ENCODE measurements around the gene POLR3C. TPM values are rescaled to one million over a fixed set of nuclear protein-coding genes. Genes with fewer than 3 reads are reported as not detected.

Gene POLR3C
- polyA plus RNA-seq, 4 donors, result 29.5 to 36.7 (median 35.1) TPM

DNA sequence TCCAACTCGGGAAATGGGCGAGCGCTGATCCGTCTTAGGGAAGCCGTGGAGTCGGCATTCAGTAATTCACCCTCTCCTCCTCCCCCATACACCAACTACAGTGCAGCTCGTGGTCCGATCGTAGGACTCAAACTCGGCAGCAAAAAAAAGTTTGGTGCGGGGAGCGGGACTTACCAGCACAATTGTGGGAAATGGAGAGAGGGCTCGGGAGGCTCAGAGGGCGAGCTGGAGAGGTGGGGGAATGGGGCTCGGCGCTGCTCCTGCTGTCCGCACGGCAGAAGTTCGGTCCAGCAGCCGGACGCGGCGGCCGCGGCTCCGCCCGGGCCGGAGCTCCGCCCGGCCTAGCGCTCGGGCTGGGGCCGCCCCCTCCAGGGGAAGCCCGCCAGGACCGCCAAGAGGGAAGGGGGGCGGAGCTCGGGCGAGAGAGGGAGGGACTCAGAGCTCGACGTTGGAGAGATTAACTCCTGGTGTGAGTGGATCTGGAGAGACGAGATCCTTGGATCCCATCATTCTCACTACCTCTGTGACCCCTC, 35.6 kb downstream of the POLR3C start:
- peak; percentile 81 to 85 (median 82) for DNase-seq (ENCODE audit: low read depth in 4 of 4, low spot score in 3 of 4)

DNA sequence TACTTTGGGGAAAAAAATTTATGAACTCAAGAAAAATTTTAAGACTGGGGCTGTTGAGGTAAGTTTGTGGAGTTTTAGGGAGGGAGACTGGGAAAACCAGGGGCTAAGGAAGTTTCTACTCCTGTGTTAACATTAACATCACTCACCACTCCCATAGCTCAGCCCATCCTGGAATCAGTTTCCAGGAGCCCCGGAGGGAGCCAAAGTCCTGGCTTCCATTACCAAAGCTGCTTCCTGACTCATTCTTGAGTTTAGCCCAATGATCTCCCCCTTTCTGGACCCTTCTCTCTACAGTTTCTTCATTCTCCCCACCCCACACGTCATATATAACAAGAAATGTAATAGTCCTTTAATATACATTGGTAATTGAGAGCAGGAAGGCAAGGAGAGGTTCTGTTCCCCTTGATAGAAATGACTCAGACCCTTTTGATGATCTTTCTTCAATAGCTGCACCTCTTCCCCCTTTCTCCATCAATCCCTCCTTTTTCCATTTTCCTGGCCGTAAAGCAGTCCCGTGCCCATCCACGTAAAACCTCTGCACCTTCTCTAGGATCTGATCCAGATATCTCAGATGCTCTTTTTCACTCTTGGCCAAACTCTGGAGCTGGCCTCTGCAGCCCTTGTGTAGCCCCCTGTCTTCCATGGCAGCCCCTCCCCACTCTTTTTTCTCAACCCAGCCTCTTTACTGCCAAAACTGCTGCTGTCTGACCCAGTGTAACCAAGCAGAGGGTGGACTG, 39.5 kb downstream of the POLR3C start:
- DNase-seq (ENCODE audit: low read depth in 4 of 4, low spot score in 3 of 4), result no peak

DNA sequence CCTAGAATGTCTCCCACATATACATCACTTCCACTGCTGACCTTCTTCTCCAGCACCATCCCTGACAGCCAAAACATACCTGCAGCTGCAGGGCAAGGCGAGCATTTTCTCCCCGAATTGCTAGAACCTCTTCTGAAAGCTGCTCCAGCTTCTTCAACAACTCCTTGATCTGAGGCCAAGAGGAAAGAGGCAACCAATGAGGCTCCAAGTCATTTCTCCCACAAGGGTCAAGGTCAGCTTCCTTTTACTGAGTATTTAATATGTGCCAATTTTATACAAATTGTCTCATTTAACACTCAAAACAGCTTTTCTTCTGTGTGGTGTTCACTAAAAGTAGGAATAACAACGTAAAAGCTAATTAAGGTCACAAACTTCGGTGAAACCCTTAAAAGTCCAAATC, 44.2 kb downstream of the POLR3C start:
- no peak for DNase-seq (ENCODE audit: low read depth in 4 of 4, low spot score in 3 of 4)

DNA sequence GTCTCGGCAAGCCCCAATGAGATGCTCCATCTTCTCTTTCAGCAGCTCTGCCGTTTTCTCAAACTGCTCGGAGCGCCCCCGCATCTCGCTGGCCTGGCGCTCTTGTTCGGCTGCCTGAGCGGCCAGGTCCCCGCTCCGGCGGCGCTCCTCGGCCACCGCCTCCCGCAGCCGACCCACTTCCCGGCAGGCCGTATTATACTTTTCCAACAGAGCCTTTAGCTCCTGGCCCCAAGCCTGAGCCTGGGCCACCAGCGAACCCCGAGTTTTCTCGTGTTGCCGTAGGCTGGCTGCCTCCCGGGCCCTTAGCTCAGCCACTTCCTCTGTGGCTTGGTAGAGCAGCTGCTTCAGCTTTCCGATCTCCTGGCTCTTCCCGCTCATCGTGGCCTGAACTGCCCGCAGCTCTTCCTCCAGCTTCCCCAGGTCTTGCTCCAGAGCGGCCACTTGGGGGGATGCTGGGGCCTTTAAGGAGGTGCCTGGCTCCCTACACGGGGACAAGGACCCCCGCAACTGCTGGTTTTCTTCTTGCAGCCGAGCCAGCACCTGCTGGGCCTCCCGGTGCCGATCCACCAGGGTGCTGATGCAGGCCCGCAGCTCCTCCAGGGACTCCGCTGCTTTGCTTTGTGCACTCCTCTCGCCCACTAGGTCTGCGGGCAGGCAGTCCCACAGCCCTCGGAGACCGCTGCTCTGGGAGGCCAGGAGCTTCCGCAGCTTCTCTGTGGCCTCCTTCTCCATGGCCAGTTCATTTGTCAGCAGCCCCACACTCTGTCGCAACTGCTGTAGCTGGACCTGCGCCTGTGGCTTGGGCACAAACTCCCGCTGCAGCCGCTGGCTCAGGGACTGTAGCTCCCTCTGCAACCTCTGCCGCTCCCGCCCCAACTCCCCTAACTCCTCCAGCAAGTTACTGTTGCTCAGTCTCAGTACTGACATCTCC, 48.3 kb downstream of the POLR3C start:
- peak in 1 of 4 donors; percentile 29 for DNase-seq (ENCODE audit: low read depth in 4 of 4, low spot score in 3 of 4)

DNA sequence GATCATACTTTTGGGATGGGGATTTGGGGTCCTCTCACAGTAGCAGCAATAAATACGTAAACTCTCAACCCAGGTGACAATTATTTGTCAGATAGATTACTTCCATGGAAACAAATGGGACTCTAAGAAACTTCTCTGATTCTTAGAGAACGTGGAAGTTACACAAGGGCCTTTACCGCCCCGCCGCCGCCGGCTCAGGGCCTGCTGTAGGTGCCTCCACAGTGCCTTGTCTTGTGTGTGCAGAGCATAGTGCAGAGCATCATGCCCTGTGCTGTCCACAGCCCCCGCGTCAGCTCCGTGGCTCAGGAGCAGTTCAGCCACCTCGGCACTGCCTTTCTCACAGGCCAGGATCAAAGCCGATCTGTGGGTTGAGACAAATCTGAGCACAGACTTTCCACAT, 50.6 kb downstream of the POLR3C start:
- DNase-seq (ENCODE audit: low read depth in 4 of 4, low spot score in 3 of 4), result no peak

DNA sequence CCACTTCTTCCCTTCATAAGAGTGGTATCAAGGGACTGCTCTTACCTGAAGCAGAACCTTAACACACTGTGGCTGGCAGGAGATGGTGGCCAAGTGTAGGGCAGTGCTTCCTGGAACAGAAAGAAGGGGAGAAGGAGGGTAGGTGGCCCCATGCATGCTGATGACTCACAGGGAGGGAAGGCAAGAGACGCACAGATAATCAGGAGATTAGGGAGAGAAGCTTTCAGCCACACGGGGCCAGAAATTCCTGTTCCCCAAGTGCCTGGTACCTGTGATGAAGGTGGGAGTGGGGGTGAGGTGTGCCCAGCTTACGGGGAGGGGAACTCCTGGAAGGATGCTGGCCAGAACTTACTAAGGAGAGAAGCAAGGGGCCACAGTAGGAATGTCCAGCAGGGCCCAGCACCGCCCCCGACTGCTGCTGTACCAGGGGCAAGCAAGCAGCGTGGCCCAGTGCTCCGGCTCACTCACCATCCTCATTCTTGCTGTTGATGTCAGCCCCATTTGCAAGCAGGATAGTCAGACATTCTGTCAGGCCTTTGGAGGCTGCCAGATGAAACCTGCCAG, 54.0 kb downstream of the POLR3C start:
- no peak for DNase-seq (ENCODE audit: low read depth in 4 of 4, low spot score in 3 of 4)

DNA sequence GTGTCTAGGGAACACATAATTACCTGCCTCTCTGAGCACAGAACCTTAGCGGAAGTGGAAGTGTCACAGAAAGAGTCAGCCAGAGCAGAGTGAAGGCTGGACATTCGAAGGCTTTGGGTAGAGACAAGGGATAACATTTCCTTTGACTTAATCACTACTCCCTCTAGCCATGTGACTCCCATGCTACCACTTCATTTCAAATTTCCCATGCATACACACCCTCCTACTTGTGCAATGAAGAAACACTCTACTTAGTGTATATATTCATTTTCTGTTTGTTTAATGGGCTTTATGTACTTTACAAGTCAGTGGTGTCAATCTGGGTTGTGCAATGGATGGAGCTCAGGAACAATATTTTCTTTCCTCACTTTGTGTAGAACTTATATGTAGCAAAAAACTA, 54.7 kb downstream of the POLR3C start:
- DNase-seq (ENCODE audit: low read depth in 4 of 4, low spot score in 3 of 4), result no peak

DNA sequence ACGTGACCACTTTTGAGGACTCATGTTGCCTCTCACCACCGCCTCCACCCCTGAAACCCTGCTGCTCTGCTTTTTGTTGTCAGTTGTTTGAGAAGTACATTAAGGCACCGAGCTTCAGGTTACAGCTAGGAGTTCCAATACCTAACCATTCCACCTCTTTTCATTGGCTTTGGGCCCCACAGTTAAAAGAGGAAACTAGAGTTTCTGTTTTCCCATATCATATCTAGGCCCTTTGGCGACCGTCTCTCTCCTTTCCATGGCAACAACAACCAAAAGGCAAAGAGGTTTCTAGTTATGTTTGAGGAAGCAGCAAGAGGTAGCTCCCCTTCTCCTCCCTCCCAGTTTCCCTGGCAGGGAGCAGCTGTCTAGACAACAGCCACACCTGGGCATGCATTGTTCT, 55.8 kb downstream of the POLR3C start:
- DNase-seq (ENCODE audit: low read depth in 4 of 4, low spot score in 3 of 4), result no peak

DNA sequence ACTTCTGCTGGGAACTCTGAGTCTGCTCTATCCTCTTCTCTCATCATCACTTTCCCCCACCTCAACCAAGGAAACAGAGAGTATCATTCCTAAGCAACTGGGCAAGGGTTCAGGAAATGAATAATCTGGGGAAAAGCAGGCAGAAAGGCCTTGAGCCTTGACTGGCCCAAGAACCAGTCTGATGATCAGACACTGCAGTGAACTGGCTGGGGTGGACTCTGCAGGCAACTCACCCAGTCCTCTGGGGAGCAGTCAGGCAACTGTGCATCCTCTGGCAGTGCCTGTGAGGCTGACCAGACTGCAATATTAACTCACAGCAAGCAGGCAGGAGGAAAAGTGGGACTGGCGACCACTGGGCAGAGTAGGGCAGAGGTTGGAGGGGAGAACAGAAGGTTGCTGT, 60.7 kb downstream of the POLR3C start:
- DNase-seq (ENCODE audit: low read depth in 4 of 4, low spot score in 3 of 4), result no peak

DNA sequence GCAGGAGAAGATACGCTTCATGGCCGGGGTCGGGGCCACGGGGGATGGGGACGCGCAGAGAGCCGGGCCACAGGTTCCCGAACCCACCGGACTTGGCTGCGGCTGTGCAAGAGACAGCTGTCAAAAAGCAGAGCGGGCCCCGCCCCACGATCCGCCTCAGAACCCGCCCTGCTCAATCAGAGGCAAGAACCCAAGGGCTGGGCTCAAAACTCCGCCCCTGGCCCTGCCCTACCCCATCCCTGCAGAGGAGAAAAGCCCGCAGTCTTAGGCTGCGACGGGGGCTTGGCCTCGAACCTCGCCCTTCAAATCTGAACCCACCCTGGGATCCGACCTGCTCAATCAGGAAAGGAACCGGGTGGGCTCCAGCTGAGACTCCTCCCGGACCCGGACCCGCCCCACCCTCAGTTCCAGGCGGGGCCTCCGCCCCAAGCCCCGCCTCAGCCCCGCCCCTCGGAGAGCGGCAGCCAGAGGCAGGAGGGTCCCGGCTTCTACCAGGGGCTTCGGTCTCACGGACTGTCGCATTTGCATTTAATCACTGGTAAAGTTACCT, 61.8 kb downstream of the POLR3C start, which contains the start of gene ANKRD35:
Gene ANKRD35 (minus strand): TSS at position 129 of the 550 bp plus-strand sequence. CDS start 108 bp downstream, at position 21.
- DNase-seq (ENCODE audit: low read depth in 4 of 4, low spot score in 3 of 4), result peak in 1 of 4 donors; percentile 47

DNA sequence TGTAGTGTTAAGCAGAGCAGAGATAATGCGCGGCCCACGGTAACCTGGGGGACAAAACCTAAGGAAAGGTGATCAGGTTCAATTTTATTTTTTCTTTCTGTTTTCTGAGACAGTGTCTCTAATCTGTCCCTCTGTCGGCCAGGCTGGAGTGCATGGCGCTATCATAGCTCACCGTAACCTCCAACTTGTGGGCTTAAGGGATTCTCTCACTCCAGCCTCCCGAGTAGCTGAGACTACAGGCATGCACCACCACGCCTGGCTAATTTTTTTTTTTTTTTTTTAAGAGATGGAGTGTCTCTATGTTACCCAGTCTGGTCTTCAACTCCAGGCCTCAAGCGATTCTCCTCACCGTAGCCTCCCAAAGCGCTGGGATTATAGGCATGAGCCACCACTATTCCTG, 62.4 kb downstream of the POLR3C start:
- no peak for DNase-seq (ENCODE audit: low read depth in 4 of 4, low spot score in 3 of 4)

DNA sequence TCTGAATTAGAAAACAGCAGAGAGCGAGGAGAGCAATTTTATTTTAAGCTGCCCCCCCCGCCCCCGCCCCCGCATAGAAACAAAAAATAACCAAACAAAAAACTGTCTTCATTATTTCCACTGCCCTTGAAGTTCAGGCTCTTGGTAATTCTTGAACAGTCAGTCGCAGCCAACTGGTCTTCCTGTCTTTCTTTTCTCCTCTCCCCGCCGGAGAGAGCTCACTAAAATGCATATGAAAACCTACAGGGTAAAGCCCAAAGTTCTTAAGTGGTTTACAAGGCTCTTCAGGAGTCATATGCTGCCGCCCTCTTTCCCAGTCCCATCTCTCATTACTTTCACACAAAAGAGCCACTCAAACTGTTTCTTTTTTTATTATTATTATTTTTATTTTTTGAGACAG, 62.8 kb downstream of the POLR3C start:
- no peak for DNase-seq (ENCODE audit: low read depth in 4 of 4, low spot score in 3 of 4)

DNA sequence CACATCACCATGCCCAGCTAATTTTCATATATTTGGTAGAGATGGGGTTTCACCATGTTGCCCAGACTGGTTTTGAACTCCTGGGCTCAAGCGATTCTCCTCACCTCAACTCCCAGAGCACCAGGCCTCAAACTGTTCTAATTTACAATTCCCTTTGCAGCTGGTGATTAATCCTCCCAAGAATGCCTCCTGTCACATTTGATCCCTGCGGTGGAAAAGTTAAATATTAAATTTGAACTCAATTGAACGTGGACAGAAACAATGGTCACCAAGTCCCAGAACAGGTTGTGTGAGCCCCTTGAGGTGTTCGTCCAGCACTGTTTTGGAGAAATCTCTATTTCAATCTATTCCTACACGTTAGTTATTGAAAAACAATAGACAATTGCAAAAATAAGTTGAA, 63.6 kb downstream of the POLR3C start:
- DNase-seq (ENCODE audit: low read depth in 4 of 4, low spot score in 3 of 4), result no peak

DNA sequence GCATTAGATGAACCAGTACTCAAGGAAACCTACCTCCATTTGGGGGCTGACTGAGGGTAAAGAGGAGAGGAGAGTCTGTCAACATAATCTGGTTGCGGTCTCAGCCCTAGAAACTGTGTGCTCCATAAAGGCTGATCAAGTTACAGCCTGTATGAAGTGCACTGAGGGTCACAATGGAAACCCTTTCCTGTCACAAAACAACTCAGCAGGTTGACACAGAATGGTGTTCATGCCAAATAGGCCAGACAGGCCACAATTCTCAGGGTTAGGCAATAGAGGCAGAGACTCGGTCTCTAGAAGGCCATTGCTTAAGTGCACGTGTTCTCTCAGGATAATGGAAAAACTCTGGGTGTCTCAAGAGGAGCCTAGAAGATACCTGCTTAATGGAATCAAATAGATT, 65.7 kb downstream of the POLR3C start:
- DNase-seq (ENCODE audit: low read depth in 4 of 4, low spot score in 3 of 4), result no peak

DNA sequence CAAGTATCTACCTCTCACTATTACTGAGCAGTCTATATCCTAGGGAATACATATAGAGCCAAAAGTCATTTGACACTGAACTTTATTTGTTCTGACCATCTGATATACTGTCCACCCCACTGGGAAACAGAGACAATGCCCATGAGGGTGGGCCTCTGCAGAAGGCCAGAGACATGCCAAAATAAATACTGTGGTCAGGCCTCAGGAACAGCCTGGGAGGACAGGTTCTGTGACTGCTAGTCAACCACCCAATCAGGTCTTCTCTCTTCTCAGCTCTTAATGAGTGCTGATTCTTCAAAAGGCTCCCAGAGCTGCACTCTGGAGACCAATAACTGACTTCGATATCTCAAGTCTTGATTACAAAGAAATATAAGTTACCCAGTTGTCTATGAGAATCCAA, 67.1 kb downstream of the POLR3C start:
- DNase-seq (ENCODE audit: low read depth in 4 of 4, low spot score in 3 of 4), result no peak

DNA sequence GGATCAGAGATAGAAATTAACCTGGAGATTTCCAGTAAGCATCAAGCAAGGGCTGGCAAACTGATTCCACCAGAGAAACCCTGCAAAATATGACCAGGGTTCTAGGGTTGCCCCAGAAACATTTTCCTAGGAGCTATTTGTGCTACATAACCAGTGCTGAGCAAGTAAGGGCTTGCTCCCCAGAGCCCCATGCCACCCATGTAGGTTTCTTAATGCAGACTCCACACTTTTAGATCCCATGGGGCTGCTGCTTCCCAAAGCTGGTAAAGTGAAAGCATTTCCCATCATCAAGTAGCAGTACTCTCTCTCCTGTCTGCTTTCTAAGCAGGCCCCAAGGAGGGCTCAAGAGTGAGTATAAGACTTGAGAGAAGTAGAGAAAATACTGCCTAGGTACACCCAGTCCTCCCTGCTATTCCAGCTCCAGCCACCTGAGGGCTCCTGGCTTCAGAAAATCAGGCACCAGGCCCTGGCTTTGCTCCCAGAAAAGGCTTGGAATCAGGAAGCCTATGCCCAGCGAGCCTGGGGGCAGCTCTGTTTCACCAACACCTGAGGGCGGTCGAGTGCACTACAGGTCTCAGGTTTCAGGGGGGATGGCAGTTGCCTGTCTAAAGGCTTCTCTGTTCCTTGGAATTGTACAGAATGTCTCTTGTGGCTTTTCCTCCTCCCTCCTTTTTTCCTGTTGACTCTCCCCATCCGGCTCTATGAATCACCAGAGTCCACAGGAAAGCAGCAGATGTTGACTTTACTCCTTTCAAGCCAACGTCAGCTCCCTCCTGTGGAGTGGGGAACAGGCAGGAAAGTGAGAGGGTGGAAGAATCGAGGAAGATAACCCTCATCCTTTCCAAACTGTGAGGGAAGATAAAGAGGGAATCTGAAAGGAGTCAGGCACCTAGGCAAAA, 67.8 kb downstream of the POLR3C start:
- DNase-seq (ENCODE audit: low read depth in 4 of 4, low spot score in 3 of 4), result peak; percentile 82 to 92 (median 88)

DNA sequence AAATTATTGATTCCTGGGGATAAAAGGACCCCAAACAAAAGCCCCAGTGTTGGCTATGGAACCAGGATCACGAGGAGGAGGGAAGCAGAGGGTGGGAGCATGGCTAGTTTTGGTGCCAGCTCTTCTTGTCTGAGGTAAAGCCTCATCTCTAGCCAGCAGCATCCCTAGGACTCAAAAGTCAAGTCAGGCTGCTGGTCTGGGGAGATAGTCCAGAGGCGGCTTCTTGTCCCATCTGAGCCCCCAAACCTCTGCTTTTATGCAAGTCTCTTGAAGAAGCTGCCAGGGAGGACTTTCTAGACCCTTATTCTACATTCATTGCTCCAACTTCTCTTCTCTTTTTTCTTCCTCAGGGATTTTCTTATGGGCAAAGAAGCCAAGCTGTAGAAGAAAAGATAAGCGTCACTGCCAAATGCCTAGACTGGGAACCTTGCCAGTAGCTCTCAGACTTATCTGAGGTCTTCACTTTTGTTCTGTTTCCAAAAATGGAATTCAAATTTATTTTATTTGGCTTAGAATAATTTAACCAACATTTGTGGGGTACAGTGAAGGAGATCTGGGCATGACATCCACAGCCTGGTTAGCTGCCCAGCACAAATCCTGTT, 68.6 kb downstream of the POLR3C start:
- DNase-seq (ENCODE audit: low read depth in 4 of 4, low spot score in 3 of 4), result no peak

DNA sequence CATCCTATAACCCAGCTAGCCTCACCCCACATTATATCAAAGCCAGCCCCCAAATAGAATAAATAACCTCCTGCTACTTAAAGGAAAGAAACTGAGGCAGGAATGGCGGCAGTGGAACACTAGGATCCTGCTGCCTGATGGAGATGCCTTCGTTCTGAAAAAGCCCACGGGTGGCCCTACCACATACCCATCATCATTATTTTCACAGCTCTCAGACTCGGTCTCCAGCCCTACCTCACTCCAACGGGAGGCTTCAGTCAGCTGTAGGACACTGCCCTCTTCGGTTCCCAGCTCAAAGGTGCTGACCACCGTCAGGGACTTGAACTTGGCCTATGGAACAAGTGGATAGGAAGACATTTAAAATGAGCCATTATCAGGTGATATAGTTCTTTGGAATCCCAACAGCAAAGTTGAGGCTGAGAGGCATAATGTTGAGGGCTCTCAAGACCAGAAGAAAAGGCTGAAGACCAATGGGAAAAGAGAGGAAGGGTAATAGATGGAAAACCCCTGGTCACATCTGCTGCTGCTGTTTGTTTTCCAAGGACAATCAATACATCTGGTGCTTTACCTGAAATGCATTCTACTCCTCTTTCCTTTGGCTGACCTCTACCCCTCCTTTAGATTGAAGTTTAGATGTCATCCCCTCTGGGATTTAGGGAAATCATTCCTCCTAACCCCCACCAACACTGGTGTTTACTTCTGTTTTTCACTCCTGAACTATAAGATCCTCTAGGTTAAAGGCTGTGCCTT, 69.5 kb downstream of the POLR3C start:
- no peak for DNase-seq (ENCODE audit: low read depth in 4 of 4, low spot score in 3 of 4)

Measured in left renal pelvis (tissue), 4 donors.